ENCODE results near the gene WNT7B.

WNT7B gene

DNA sequence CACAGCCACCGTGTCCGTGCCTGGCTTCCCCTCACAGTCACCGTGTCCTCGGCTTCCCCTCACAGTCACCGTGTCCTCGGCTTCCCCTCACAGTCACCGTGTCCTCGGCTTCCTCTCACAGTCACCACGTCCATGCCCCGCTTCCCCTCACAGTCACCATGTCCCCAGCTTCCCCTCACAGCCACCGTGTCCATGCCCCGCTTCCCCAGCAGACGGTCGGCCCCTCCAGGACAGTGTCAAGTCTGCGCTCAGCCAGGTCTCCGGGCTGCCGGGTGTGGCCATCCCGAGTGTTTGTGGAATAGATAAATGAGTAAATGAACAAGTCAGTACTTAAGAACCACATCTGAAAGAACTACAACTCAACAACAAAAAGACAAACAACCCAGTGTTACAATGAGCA, 23.8 kb downstream of the WNT7B start:
- no peak for DNase-seq (ENCODE audit: low spot score)

DNA sequence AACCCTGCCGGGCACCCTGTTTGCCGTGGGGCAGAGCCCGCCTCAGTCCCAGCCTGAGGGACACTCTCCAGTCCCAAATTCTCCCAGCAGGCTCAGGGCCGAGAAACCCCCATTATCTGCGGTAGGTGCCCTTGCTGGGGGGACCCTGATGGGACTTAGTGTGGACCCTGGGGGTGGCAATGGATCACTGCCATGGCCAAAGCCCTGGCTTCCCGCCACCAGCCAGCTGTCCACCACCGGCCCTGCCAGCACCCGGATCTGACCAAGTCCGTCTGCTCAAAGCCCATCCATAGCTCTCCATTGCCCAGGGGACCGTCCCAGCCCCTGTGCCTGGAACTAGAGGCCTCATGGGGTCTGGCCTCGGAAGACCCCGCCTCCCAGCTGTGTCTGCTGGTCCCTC, 24.4 kb downstream of the WNT7B start:
- no peak for DNase-seq (ENCODE audit: low spot score)

GRCh38 chr22:45952151-45952550, 24.8 kb downstream of the WNT7B start:
- no peak for DNase-seq (ENCODE audit: low spot score)

DNA sequence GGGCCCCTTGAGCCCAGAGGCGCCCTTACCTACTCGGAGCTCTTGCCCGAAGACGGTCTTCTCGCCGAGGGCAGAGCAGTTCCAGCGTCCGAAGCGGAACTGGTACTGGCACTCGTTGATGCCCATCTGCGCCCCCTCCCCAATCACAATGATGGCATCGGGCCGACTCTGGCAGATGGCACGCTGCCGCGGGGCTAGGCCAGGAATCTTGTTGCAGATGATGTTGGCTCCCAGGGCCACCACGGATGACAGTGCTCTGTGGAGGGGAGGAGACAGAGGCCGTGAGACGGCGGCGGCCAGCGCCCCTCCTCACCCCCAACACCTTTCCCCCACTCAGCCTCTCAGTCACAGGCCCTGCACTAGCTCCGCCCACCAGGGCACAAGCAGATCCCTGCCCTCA, 27.1 kb downstream of the WNT7B start:
- no peak for DNase-seq (ENCODE audit: low spot score)

DNA sequence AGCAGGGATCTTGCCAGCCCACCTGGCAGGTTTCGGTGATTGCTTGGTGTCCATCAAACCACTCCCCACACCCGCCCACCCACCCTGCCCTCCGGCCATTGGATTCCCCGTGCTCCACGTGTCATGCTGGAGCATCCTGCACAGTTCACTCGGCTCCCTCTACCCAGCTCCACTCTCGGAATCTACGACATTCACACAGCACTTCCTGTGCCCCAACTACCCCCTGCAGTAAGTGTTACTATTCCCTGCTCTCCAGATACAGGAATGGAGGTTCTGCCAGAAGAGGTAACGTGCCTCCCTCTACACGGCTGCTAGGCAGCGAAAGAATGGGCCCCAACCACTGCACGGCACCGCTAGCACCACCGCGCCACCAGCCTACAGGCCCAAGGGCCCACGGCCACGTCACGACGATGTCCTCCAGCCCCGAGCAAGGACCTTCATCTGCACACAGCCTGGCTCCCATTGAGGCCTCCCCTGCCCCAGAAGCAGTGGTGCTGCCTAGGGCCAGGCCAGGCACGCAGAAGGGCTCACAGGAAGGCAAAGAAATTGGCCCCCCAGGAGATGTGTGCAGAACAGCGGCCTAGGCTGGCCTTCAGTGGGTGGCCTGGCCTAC, 27.6 kb downstream of the WNT7B start:
- no peak for DNase-seq (ENCODE audit: low spot score)

GRCh38 chr22:45948081-45948648, 28.8 kb downstream of the WNT7B start:
- DNase-seq (ENCODE audit: low spot score), result no peak

GRCh38 chr22:45946805-45947600, 30.0 kb downstream of the WNT7B start:
- no peak for DNase-seq (ENCODE audit: low spot score)

GRCh38 chr22:45945621-45946106, 31.3 kb downstream of the WNT7B start:
- DNase-seq (ENCODE audit: low spot score), result no peak

- no peak for DNase-seq (ENCODE audit: low spot score)
These were observed 34.0 kb downstream of the WNT7B start for GRCh38 chr22:45942787-45943493.

DNA sequence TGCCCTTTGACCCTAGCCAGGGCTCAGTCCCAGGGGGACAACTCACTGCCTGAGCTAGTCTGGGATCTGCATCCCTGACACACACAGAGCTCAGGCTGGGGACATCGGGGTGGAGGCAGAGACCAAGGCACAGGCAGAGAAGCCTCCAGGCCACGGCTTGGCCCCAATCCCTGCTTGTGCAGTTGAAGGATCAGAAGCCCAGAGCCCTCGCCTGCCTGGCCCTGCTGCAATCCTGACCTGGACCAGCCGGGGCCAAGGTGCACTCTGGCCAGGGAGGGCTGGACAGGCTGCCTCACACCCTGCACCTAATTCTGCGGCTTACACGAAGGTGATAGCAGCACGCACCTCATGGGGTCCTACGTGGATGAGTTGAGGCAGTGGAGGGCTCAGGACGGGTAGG, 34.6 kb downstream of the WNT7B start:
- DNase-seq (ENCODE audit: low spot score), result no peak

DNA sequence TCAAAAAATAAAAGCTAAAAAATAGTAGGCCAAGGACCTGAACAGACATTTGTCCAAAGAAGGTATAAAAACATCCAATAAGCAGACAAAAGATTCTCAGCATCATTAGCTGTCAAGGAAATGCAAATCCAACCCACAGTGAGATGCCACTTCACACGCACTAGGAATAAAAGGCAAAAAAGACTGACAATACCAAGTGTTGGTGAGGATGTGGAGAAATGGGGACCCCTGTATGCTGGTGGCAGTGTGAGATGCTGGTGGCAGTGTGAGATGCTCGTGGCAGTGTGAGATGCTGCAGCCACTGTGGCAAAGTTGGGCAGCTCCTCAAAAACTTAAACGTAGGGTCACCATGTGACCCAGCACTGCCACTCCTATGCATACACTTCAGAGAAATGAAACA, 38.0 kb downstream of the WNT7B start:
- DNase-seq (ENCODE audit: low spot score), result no peak

DNA sequence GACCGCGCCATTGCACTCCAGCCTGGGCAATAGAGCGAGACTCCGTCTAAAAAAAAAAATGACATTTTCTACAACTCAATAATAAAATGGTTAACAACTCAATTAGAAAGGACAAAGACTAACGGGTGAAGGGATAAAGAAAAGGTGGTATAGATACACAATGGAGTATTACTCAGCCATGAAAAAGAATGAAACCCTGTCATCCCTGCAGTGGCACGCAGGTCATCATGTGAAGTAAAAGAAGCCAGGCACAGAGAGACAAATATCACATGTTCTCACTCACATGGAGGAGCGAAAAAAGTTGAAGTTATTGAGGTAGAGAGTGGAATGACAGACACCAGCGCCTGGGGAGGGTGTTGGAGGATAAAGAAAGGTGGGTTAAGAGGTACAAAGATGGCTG, 39.0 kb downstream of the WNT7B start:
- DNase-seq (ENCODE audit: low spot score), result no peak

- no peak for DNase-seq (ENCODE audit: low spot score)
These were observed 41.4 kb downstream of the WNT7B start for GRCh38 chr22:45935573-45935972.

DNA sequence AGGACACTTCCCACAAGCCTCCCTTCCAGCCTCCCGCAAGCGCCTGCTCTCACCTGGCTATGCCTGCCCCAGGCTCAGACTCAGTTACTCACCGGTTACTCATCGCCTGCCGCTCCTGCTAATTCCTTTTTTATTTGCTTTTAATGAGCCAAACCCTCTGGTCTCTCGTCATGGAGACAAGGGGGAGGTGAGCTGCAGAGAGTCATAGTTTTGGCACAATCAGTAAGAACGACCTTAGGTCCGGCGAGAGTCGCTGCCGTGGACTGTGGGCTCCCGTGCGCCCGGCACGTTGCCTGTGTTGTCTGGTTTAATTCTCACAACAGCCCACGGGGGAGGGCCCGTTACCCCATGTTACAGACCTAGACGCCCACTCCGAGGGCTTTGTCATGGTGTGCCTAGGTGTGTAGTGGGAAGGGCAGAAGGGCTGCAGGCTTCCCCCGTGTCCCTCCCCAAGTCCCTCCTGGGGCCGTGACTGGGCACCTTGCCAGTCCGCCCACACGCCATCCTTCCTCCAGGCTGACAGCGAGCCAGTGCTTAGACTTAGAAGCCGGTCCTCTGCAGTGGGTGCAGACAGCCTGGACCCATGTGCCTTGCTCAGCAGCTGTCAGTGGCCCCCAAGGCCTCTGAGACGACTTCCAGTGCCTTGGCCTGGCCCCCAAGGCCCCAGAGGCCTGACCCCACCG, 42.2 kb downstream of the WNT7B start:
- DNase-seq (ENCODE audit: low spot score), result no peak

GRCh38 chr22:45934168-45934564, 42.8 kb downstream of the WNT7B start:
- DNase-seq (ENCODE audit: low spot score), result no peak

GRCh38 chr22:45933506-45934167, 43.3 kb downstream of the WNT7B start:
- no peak for DNase-seq (ENCODE audit: low spot score)

DNA sequence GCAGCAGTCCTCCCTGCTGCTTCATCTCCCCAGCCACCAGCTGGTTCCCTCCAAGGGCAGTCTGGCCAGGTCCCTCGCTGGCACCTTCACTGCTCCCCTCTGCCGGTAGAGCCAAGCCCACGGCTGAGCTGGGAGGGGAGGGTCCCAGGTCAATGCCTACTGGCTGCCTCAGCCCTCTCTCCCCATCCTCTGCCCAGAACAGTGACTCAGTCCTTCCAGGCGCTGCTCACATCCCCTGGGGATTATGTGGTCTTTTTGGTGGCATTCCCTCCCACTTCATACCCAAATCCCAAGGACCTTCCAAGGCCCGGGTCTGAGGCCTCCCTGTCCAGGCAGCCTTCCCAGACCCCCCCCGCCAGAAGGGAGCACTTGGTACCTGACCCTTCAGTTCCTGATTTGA, 44.9 kb downstream of the WNT7B start:
- DNase-seq (ENCODE audit: low spot score), result no peak

GRCh38 chr22:45931042-45931441, 45.9 kb downstream of the WNT7B start:
- DNase-seq (ENCODE audit: low spot score), result no peak

- DNase-seq (ENCODE audit: low spot score), result no peak
These were observed 46.6 kb downstream of the WNT7B start for GRCh38 chr22:45930324-45930723.

DNA sequence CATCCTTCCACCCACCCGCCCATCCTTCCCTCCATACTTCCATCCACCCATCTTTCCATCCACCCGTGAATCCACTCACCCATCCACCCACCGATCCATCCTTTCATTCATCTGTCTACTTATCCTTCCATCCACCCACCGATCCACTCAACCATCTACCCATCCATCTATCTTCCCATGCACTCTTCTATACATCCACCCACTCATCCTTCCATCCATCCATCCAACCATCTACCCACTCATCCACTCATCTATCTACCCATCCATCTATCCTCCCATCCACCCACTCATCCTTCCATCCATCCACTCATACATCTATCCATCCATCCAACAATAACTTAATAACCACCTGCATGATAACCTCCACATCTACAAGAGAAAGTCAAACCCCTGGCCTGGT, 47.3 kb downstream of the WNT7B start:
- no peak for DNase-seq (ENCODE audit: low spot score)

- no peak for DNase-seq (ENCODE audit: low spot score)
These were observed 48.1 kb downstream of the WNT7B start for GRCh38 chr22:45928726-45929368.

All from ecto neural progenitor cell (in vitro differentiated cells).